Activated CD8-positive, alpha-beta memory T cell treated with anti-CD3 and anti-CD28 coated beads, Interleukin-2, amount 50 U/mL, for 24 hours (primary cell): ENCODE measurements around the gene SSX2B.
"Not testable (repeated sequence)": the region's sequence is repeated elsewhere in the genome, so short reads cannot be mapped to it uniquely, and the experiment has no call there.

Source experiments
- DNase-seq: peaks from one replicate; pipeline ENCODE4 v3.0.0-alpha.2; 2020; ENCODE audit errors: extremely low read depth

Gene SSX2B

GRCh38 chrX:52750952-52751351 is at the start of gene SSX2B:
TSS of gene SSX2B (plus strand) at chrX:52751252. CDS start at chrX:52752681, 1,429 bp downstream.
- not testable (repeated sequence) for DNase-seq

- not testable (repeated sequence) for DNase-seq
These were observed 44.0 kb upstream of the SSX2B start, which contains the start of gene SSX2 for GRCh38 chrX:52707078-52707477. TSS of gene SSX2 (minus strand) at chrX:52707178. CDS start at chrX:52705749, 1,429 bp downstream.

- not testable (repeated sequence) for DNase-seq
These were observed 14.9 kb downstream of the SSX2B start for GRCh38 chrX:52765983-52766382.

GRCh38 chrX:52773504-52773903 is 22.5 kb downstream of the SSX2B start:
- DNase-seq: not testable (repeated sequence)

- DNase-seq: not testable (repeated sequence)
These were observed 46.3 kb downstream of the SSX2B start, which contains the start of gene SPANXN5 for GRCh38 chrX:52797327-52797726. TSS of gene SPANXN5 (minus strand) at chrX:52797427. CDS start at chrX:52797348, 79 bp downstream.

GRCh38 chrX:52804876-52805275 is 53.8 kb downstream of the SSX2B start:
- not testable (repeated sequence) for DNase-seq
